GM12878 (cell line): ENCODE results near the gene VSIG10L2.

ENCODE experiments used
- CHD1 ChIP-seq: IDR thresholded peaks from 2 replicates; pipeline ENCODE4 v1.6.1; 2012; ENCODE audit warnings: low read depth, low read length, improper control_type of control experiment
- CTCF ChIP-seq, 3 experiments: IDR thresholded peaks in 2 of 3; conservative IDR thresholded peaks in 1 of 3; 2 replicates each; pipeline ENCODE4 v1.5.1; 2011; ENCODE audit warnings: low read depth in 3 of 3, low read length in 3 of 3, mild to moderate bottlenecking in 3 of 3, control low read depth in 2 of 3, moderate library complexity in 2 of 3, inconsistent platforms in 1 of 3, mixed read lengths in 1 of 3; ENCODE audit not compliant: control insufficient read depth in 2 of 3, insufficient read depth in 1 of 3; ENCODE audit errors: extremely low read depth in 1 of 3
- FOXK2 ChIP-seq: fragments of 450-650 bp; IDR thresholded peaks from 2 replicates; pipeline ENCODE4 v1.6.1; 2017; ENCODE audit warnings: mild to moderate bottlenecking, moderate library complexity
- MAX ChIP-seq: IDR thresholded peaks from 2 replicates; pipeline ENCODE4 v1.6.1; 2012; ENCODE audit warnings: low read depth, low read length, improper control_type of control experiment

GRCh38 chr11:125925804-125926203 is 20.0 kb upstream of the VSIG10L2 start:
- TF ChIP-seq CHD1 (no peak), FOXK2 (no peak), MAX (no peak), CTCF (IDR thresholded peaks at IDR 0.05 in 2 of 3, conservative IDR thresholded peaks at IDR 0.05 in 1 of 3; ENCODE audit: control insufficient read depth in 2 of 3, extremely low read depth in 1 of 3, insufficient read depth in 1 of 3, low read depth in 3 of 3, low read length in 3 of 3) (no peak)
